Activated T-cell treated with anti-CD3 and anti-CD28 coated beads for 1 hour (primary cell): Measurements from ENCODE around the gene PRDM15.
A peak's percentile ranks its signal among the peaks of the same experiment; 100 is the strongest.

Experiments used
- DNase-seq: peaks from one replicate; pipeline ENCODE4 v3.0.0-alpha.2; 2020; ENCODE audit warnings: low read depth

The PRDM15 gene

DNA sequence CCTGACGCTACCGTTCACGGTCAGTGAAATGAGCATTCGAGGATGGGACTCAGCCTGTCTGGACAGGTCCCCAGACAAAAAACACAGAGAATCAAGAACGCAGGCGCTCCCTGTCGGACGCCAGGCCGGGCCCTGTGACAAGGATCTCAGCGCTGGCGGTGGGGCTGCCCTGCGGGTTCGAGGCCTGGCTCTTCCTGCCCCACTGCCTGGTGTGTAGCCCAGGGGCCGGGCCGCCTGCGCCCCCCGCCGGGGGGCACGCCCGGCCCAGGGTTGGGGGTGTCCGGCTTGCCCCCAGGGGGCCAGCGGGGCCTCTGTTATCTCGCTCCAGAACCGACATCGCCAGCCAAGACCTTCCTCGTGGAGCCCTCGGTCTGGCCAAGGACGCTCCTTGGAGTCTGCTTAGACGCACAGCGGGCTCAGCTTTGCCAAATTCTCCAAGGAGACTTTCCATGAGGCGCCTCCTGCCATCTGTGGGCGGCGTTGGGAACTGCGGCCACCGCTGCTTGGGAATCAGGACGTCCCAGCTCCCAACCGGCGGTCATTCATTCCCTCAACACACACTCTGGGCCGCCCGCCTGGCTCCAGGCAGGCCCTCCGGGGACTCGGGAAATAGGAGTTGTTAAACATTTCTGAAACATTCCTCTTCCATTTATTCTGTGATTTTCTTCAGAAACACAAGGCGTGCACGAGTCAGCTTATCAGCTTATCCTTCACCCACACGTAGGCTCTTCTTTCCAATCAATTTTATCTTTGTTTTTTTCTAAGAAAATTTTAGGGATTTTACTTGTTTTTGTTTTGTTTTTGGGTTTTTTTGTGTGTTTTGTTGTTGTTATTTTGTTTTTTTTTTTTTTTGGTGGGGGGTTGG, 101.0 kb downstream of the PRDM15 start:
- no peak for DNase-seq

DNA sequence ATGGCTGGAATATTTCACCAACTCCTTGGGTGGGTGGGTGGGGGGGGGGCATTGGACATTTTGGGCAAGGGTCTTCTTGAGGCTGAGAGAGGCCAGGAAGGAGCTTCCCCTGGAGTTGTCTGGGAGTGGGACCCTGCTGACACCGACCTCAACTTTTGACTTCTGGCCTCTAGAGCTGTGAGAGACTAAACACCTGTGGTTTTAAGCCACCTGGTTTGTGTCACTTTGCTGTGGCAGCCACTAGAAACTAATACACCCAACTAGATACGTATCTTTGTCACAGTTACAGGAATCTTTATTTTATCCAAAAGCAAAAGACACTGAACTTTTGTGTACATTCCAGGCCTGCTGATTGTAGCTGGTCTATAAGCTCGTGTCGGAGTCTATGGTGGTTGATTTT, 102.4 kb downstream of the PRDM15 start:
- no peak for DNase-seq

DNA sequence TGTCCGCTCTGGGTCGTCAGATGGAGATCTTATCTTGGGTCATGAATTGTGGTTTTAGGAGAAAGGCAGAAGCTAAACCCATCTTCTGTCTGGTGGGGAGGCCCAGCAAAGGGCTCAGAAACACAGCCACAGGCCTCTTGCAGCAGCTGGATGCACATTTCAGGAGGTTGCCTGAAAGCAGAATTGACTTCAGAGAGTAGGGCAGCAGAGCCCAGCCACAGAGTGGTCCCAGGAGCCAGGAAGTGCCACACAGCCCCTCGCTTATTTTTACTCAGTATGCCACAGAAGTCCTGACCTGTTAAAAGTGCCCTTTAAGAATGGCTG, 104.0 kb downstream of the PRDM15 start:
- no peak for DNase-seq

DNA sequence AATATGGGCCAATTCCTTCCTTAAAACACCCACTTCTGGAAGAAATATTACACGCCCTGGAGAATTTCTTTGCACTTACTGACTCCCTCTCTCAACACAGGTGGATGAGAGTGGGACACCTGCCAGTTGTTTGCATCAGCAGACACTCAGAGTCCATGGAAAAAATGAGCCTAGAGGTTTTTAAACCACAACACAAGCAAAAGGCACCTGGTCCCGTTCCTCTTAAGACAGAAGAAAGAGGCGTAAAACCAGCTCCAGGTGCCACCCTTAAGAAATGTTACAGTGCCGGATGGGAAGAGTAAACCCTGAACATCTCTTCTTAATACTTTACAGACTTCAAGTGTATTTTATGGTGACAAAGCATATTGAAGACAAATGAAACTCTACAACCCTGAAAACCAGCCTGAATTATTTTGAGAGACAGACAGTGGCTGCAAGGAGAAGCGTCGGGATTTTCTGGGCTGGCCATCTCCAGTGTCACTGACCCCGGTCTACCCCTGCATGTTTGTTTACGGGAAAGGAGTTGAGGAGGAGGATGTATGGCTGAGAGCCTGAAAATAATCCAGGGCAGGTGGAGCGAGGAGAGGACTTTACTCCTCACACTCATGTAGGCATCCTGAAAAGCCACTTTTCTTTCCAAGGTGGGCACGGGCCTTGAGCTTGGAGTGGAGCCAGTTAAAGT, 104.5 kb downstream of the PRDM15 start:
- no peak for DNase-seq

DNA sequence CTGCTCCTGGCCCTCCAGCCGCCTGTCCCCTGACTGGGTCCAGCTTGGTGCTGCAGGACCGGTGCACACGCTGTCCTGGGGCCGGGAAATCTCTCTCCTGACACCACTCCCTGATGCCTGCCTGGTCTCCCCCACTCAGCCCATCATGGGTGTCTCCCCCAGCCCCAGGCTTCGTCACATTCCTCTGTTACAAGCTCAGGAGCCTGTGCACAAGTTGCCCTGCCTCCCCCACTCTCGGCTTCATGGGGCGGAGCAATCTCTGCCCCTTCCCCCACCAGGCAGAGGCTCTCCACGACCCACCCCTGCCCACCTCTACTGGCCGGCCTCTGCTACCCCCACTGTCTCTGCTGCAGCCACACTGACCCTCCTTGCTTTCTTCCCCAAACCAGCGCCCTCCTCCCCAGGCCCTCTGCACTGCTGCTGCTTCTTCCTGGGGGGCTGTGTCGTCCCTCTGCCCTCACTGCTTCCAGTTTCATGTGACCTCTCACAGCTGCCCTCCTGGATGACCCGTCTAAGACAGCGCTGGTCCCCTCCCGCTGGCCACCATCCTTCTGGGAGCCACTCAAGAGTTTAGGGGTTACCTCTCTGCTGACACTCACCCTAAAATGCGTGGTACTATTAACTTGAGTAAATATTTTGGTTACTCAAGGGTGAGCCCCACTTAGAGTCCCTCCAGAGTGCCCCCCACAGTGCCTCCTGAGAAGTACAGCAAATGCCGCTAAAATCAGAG, 106.6 kb downstream of the PRDM15 start:
- no peak for DNase-seq

DNA sequence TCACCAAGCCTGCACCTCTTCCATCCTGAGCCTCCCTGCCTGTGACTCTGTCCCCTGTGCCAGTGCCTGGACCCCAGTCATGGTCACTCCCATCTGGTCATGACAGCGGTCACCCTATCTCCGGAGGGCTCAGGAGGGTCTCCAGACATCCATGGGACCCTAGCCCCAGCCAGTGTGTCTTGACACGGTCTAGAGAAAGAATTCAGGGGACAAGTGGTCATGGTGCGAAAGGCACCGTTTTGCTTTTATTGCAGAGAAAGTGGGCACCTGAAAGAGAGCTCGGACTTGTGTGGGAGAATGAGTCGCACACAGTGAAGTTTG, 107.6 kb downstream of the PRDM15 start:
- no peak for DNase-seq

DNA sequence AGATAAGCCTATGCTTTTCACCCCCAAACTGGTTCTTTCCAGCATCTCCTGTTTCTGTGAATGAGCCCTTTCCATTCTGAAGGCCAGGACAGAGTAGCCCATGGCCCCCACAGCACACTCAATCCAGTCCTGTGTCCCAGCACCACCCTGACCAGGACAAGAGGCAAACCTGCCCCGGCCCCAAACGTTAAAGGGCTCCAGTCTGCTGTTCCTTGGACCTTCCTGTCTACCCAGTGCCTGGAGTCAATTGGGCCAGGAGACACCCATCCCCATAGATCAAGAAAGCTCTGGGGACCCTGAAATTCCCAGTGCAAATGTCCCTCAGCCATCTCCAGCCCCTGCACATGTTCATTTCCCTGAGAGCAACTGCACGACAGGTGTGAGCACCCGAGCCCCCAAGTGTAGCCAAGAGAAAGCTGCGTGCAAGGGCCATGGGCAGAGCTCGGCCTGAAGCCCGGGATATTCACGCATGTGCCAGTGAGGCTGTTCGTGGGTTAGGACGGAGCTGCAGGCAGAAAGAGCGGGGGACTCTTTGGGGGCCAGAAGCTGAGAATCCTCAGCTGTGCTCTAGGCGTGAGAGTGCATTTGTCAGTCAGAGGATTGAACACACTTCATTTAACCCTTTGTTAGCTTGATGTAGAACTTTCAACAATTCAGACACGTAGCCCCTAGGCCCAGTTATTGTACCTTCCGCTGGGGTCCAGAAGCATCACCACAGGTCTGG, 108.1 kb downstream of the PRDM15 start:
- no peak for DNase-seq

DNA sequence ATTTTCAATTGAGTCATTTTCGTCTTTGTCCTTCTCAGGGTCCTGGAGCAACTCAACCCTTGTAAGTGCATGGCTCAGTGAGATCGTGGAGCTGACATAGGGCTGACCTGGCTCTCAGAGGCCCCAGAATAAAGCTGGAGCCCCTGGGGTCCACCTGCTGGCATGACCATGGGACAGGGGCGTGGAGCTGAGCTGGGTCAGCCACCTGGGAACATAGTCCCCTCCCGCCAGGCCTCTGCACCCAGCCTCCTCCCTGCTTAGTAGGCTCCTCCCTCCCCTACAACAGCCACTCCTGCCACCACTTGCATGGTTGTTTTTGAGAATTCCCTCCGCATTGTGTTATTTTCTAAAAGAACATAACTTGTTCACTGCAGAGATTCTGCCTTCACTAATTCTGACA, 109.2 kb downstream of the PRDM15 start:
- DNase-seq: no peak

DNA sequence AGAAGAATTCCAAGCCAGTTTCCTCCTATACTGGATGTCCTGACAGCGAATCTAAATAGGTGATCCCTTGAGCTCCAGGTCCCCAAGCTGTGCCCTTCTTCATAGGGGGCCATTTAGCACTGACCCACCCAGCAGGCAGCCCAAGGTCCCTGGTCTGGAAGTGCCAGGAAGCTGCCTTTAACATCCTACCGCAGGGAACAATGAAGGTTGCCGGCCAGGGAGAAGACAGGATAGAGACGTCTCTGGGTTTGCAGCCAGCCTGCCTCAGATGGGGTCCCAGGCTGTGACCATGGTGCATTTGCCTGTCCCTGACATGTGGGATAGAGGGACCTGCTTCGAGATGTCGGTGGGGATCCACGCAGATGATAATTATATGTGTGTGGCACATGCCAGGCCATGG, 109.6 kb downstream of the PRDM15 start:
- DNase-seq: no peak

DNA sequence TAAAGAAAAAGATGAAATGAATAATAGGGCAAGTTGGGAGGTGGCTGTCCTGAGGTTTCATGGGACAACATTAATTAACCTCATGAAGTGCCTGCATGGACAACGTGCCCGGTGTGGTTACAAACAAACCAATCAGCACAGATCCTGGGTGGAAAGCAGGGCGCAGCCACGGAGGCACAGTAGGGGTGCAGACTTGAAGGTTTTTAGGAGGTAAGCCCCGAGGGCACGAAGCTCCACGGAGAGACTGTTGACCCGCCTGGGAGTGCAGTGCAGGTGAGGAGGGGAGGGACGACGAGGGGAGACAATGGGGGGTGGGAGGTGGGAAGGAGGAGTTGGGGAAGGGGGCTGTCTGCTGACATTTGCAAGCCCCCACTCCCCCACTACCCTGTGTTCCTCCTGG, 110.0 kb downstream of the PRDM15 start:
- DNase-seq: no peak

DNA sequence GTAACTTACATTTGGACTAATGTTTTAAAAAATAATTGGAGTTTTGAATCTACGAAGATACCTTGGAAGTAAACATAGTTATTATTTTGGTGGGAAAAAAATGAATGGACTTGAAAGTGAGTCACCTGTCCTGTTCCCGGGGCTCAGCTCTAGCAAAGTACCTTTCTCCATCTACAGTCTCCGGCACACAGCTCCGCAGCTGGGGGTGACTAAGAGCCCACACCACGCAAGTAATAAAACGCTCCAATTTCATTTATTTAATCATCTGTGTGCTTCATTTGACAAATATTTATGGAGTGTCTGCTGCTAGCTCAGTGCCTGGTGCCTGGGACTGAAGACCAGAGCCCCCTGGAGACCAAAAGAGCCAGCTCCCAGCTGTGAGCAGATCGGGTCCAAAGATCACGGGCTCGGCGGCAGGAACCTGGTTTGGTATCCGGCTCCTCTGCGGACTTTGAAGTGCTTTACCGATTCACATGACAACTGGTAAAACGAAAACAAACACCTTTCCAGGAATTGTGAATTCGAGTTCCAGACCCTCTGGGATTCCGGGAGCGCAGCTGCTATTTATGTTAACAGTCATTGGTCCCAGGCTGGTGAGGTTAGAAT, 110.6 kb downstream of the PRDM15 start:
- no peak for DNase-seq

DNA sequence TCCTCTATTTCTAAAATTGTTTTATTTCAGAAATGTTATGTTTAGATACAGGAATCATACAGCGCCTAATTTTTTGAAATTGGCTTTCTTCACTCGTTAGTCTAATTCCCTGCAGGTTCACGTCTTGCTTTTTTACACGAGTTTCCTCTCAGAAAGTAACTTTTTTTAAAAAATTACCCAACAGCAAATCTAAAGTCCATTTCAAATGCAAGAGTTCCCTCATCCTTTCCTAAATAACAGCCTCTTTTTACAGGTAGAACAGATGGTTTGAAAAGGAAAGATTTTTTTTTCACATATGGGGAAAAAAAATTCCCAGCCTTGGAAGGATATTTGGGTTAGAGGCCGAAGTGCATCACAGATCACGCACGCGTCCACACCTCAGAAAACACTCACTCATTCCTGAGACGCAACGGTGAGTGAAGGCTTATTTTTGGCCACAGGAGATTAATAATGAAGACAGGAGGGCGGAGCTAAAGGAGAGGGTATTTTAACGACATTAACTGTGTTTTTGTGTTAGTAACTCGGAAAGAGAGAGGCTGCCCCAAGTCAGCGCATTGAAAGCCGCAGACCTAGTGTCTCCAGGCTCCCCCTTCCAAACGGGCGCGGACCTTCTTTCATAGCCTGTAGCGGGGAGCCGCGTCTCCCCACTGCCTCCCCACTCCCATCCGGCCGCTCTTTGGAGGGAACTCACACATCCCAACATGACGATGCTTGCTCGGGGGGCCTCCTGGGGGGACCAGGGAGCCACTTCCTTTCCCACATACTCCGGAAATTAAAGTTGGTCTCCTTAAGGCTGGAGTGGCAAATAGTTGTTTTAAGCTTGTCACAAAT, 111.3 kb downstream of the PRDM15 start:
- no peak for DNase-seq

DNA sequence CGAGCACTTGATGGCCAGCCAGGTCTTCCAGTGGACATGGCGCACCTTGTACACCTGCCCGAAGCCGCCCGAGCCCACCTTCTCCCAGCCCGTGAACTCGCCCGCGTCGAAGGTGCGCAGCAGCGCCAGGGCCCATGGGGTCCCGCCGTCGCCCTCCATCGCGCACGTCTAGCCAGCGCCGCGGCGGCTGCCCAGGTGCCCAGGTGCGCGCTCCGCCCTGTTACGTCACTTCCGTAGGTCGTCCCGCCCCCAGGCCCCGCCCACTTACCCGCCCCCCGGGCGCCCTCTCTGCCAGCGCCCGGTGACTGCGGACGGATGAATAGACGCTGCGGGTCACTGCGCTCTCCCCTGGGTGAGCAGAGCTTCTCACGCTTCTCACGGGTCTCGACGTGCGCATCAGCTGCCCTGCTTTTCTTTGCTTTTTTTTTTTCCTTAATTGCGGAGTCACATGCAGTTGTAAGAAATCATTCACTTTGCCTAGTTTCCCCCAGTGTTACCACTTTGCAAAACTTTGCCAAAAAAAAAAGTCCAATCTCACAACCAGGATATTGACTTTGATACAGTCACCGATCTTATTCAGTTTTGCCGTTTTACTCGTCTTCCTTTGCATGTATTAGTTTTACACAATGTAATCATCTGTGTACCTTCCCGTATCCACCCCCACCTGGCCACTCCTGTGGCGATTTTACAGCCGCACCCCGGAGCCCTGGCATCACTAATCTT, 112.1 kb downstream of the PRDM15 start, which contains the start of gene RIPK4:
TSS of gene RIPK4 (minus strand) at position 170 of the 723 bp plus-strand sequence. CDS start at position 159, 11 bp downstream.
- DNase-seq: peak; percentile 48

DNA sequence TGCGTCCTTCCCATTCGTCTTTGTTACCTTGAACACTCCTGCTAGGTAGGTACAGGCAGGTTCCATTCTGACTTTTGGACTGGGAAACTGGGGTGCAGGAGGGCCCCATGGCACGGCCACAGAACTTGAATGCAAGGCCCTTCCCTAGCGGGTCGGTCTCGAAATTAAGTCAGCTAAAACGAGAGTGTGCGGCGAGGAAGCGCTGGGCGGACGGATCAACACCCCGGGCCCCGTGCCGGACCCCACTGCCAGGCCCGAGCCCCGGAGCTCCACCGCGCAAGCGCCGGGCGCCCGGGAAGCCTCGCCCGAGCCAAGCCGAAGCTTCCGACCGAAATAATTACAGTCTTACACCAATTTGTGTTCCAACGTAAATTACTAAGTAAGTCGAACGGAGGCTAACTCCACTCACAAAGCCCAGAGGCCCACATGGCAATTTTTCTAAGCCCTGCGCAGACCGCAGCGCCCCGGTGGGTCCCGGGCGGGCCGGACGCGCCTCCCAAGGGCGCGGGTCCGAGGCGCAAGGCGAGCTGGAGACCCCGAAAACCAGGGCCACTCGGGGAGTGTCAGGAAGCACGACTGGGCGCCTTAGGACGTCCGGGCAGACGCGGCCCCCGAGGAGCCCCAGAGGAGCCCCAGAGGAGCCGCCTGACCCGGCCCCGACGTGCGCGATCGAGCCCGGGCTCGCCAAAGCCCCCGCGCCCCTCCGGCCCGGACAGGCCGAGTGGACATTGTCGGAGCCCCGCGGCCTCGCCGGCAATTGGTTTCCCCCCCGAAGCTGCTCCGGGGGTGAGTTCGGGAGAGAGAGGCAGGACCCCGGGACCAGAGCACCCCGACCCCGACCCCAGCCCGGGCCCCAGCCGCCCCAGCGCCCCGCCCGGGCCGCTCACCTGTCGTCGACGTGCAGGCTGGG, 112.9 kb downstream of the PRDM15 start:
- DNase-seq: no peak

DNA sequence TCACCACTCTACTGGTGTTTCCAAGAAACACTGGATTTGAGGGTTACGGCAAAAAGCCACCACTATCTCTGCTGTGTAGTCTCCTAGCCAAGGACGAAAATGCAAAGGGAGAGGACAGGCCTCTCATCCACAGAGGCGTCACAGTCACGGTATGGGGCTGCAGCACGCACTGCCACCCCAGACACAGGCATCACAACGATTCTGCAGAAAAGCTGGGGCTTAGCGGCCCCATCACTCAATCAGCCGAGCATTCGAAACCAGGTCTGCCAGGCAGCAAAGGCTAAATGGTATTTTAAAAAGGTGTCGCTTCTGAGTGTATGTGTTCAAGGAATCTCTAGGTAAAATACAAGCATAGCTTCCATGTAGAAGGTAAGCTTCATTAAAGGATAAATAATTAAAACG, 113.7 kb downstream of the PRDM15 start:
- DNase-seq: no peak

DNA sequence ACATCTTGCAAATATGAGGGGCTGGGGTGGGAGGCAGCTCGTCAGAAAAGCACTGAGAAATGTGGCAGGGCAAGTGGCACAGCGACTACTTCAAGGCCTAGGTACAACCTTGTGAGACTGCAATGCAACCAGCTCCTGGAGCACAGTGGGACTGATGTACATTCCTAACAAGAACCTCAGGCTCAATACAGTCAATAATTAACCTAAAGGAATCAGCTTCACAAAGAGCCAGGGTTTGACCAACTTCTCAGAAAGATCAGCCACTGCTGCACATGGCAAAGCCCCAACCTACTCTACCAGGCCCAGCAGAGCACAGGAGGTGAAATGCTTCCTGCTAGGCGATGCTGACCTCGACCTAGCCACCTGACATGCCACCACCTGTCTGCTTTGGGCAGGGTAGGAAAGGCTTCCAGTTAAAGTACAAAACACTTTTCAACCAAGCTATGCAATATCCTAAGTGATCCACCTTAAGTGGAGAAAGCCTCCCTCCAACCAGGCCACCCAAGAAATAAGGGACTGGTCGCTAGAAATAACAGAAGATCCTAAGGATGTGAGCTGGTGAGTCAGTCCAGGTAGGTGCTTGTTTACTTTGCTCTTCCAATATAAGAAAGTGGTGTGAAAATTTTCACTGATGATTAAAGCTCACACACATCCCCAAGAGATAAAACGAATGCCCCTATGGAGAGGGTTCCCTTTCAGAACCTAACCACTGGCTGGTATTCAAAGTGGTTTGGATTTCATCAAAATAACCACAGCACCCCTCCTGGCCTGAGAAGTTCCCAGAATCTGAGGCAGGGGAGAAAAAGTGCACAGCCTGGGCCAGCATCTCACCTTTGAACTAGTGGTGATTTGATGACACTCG, 114.4 kb downstream of the PRDM15 start:
- DNase-seq: no peak

DNA sequence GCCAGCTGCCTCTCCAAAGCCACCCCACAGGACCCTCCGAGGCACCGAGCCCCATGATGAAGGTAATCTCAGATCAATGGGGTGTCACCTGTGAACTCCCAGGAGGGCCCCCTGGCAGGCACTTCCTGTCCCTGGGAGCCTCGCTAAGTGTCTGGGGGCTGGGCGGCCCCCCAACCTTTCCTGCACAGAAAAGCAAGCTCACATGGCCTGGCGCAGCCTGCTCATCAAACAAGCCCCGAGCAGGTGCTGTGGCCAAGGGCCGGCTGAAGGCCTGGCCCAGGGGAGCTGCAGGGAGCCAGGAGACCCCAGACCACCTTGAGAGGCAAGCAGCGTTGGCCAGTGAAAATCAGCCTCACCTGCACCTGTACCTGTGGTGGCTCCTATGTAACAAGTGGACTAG, 115.1 kb downstream of the PRDM15 start:
- no peak for DNase-seq

DNA sequence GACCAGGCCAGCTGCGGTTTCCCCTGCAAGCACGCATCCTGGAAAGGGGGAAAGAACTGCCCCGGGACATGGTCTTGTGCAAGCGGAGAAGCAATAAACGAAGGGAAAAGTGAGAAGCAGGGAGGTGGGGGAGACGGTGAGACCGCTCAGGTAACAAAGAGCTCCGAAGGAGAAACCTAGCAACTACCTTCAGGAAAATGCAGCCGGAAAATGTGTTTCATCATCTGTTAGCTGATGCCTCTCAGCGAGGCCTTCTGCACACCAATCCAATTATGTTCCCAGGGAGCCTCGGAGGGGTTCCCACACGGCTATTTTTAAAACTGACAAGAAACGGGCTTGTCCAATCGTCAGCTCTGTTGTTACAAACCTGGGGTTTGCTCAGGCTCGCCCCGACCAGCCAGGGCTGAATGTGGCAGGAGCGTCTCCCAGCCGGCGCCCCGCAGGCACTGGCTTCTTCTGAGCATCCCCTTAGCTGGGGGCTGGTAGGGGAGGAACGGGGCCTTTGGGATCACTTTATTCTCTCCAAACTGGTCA, 115.7 kb downstream of the PRDM15 start:
- no peak for DNase-seq
